ENCODE results near the gene UTP14C.
"Not testable (repeated sequence)": the region's sequence is repeated elsewhere in the genome, so short reads cannot be mapped to it uniquely, and the experiment has no call there.

Gene UTP14C

GRCh38 chr13:52048516-52048915 is 24.0 kb downstream of the UTP14C start:
- DNase-seq: no peak

DNA sequence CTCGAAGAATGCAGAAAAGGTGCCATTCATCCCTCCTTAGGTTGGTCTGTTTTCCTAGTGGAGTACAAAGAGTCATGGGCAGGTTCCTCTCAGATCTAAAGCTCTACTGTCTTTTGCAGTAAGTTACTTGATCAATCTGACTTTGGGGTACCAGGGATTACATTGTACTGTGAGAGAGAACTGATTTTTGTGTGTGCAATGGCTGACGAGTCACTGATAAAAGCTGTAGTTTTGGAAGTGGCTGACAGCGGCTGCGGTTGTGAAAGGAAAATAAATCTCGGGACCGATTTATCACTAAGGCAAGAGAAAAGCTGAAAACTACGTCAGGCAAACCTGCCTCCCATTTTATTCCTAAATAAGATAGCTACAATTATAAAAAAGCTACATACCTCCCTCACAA is 26.9 kb downstream of the UTP14C start:
- no peak for DNase-seq

- no peak for DNase-seq
These were observed 29.0 kb downstream of the UTP14C start for GRCh38 chr13:52053460-52053859.

GRCh38 chr13:52061064-52061463 is 36.6 kb downstream of the UTP14C start:
- not testable (repeated sequence) for DNase-seq

GRCh38 chr13:52061587-52061986 is 37.1 kb downstream of the UTP14C start:
- DNase-seq: no peak

DNA sequence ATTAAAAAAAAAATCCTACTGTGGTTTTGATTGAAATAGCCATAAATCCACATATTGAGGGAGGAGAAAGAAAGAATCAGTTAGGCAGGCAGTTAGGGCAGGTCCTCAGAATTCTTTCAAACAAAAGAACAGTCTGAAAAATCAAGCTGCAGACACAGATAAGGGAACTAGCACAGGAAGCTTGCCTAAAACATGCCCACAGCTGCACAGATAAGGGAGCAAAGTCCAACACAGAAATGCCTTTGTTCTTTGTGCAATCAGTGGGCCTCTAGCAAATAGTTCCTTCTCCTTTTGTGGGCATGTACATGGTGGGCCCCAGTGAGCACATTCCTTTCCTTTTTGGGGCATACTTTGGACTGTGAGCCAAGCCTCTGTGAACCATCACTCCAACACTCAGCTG is 42.7 kb downstream of the UTP14C start:
- no peak for DNase-seq

DNA sequence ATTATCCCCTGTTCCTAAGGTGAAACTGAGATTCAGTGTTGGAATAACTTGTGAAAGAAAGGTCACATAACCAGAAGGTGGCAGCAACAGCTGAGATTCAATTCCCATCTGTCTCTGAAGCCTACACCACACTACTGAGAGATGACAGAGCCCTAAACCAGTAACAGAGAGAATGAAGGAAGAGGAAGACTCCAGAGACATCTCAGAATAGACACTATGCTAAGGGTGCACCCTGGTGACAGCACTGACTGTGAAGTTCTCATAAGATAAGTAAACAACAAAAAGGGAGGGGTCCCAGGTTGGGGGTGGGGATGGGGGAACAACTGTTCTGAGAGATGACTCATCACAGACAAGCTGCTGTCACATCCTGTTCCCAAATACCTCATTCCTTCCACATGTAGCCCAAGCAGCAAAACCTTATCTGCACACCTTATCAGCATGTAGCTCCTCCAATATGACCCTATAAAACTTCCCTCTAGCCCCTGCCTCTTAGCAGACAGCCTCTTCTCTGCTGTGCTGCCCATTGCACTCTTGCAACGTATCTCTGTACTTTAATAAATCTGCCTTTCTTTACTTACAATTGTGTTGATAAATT is 46.5 kb downstream of the UTP14C start:
- no peak for DNase-seq
